NCI-H2107 treated with DMSO at 0.1 percent for 48 hours (cell line): ENCODE data around the gene ZFYVE21.
"Not testable (repeated sequence)": the region's sequence is repeated elsewhere in the genome, so short reads cannot be mapped to it uniquely, and the experiment has no call there.

Experiments used
- DNase-seq: peaks from one replicate; lab custom pipeline; 2025; ENCODE audit not compliant: unreplicated experiment; lab: John Stamatoyannopoulos, UW

ZFYVE21 gene

DNA sequence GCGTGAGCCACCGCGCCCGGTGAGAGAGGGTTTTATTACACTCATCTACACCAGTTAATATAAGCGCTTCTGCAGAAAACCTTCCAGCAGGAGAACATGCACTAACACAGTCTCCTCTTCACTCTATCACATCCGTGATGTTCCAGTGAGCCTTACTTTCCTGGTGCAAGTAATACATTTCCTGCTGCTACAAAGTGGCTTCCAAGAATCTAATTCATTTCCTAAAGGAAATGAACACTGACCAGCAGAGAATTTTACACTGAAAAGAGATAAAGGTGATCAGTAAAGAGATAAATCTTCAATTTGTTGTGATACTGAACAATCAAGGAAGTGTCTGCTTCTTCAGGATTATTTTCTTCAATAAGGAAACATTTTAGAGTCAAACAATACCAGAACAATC, 39.5 kb downstream of the ZFYVE21 start:
- DNase-seq, result no peak

DNA sequence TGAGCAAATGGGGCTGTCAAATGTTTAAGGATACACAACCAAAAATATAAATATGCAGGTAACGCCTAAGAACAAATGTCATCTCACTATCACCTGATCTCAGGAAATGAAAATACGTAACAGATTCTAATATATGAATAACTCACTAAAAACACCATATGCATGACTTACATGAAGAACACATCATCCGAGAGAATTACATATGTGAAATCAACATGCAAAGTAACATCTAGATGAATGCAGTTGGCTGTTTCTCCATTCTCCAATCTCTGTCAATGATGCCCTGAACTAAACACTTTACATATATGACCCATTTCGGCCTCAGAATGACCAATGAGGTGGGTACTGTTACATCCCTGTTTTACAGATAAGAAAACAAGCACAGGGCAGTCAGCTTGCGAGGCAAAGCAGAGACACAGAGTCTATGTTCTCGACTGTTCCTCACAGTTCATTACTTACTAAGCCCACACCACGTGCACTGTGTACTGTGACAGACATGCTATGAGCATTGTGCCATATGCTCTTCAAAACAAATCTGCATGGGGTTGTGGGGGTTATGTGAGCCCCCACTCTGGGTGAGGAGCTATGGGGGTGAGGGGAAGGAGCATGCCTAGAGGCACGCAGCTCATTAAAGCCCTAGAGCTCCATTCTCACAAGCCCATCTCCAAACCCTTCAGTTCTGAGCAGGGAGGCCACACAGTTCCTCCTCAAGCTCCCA, 42.6 kb downstream of the ZFYVE21 start:
- DNase-seq, result no peak

DNA sequence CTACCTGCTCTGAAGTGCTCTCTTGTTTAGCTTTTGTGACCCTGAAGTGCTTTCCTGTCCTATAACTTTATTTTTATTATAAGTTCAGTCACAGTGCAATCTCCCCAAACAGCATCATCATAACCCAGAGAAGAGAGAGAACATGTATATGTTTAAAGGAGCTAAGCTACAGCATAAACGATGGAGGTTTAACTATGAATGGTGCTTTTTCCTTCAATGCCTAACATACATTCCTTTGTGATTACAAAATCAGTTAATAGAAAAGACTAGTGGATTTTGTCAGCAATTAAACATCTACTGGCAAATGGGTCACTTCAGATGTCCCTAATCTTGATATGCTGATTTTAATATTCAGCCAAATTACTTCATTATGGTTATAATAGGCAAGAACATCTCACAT, 46.4 kb downstream of the ZFYVE21 start:
- DNase-seq, result no peak

DNA sequence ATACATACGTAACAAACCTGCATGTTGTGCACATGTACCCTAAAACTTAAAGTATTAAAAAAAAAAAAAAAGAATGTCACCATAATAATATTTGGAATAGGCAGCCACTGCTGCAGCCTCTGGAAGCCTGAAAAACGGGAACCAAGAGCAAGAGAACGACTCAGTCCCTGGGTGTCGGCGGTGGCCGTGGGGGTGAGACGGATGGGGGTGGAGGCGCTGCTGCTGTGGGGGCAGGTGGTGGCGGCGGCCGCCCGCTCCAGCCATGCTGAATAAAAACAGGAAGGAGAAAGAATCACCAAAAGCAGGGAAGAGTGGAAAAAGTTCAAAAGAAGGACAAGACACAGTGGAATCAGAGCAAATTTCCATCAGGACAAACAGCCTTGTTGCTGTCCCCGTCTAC, 46.9 kb downstream of the ZFYVE21 start:
- DNase-seq, result no peak

DNA sequence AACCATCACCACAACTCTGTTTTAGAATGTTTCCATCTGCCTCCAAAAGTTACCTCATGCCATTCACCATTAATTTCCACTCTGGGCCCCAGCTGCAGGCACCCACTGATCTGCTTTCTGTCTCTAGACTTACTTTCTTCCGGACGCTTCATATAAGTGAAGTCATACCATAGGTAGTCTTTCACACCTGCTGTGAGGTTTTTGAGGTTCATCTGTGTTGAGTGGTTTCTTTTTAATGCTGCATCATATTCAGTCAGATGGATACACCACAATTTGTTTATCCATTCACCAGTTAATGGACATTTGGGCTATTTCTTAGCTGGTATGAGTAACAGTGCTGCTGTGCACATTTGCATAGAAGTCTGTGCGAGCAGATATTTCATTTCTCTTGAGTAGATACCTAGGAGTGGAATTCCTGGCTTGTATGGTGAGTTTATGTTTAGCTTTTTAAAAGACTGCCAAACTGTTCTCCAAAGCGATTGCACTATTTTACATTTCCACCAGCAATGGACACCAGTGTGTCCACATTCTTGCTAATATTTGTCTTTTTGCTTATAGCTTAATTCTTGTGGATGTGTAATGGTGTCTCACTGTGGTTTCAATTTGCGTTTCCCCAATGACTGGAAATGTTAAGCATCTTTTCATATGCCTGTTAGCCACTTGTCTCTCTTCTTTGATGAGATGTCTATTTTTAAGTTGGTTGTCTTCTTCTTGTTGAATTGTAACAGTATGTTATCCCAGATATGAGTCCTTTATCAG, 48.3 kb downstream of the ZFYVE21 start:
- DNase-seq, result peak; percentile 91

GRCh38 chr14:103765526-103765925, 49.9 kb downstream of the ZFYVE21 start:
- no peak for DNase-seq

DNA sequence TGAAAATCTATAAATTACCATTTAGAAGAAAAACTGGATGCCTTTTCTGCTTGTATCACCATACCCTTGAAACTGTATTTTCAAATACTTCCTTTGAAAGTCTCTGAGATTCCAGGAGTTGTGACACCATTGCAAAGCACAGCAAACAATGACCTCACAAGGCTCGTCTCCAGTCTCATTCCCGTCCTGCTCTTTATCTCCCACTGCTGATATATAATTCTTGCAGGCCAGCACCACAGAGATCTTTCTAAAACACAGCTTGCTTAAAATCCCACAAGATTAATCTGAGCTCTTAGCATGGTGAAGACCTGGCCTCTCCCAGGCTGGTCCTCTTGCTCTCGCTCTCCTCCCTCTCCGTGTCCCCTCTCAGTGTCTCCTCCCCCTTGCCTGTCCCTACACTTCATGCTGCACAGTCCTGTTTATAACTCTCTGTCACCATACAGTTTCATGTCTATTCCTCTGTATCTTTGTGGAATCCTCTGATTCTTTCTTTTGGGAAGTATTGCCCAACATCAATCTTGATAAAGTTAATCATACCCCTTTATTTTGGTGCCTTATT, 51.8 kb downstream of the ZFYVE21 start:
- DNase-seq, result no peak

DNA sequence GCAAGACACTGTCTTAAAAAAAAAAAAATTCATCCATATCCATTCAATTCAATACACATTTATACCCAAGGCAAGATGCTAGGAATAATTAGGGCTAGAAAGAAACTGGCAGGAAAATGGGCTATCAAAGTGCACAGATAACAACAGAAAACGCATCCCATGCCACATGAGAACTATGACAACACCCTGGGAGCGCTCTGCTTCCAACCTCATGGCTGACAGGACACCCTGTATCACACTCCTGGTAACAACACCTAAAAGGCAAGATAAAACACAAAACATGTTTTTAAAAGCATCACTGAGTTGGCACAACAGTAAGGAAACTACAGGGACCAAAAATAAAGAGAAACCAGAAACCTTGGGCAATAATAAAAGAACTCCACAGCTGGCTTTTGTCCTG, 54.9 kb downstream of the ZFYVE21 start:
- DNase-seq, result no peak

DNA sequence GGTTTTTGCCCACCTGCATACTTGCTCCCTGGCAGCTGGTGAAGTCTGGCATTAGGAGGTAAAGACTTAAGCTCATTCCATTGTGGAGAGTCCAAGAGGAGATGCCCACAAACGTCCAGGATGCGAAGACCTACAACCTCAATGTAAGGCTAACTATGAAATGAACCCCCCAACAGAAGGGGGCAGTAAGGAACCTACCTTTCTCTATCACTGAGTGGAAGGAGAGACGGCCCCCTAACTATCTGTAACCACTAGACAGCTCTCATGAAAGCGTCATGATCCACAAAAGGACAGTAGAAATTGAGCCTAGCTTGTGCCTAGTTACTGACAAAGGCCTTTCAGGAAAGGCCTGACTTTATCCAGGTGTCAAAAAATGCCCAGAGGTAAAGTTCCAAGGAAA, 55.3 kb downstream of the ZFYVE21 start:
- no peak for DNase-seq

GRCh38 chr14:103772078-103772712, 56.6 kb downstream of the ZFYVE21 start:
- DNase-seq, result no peak

GRCh38 chr14:103773521-103773920, 57.9 kb downstream of the ZFYVE21 start:
- DNase-seq, result no peak

DNA sequence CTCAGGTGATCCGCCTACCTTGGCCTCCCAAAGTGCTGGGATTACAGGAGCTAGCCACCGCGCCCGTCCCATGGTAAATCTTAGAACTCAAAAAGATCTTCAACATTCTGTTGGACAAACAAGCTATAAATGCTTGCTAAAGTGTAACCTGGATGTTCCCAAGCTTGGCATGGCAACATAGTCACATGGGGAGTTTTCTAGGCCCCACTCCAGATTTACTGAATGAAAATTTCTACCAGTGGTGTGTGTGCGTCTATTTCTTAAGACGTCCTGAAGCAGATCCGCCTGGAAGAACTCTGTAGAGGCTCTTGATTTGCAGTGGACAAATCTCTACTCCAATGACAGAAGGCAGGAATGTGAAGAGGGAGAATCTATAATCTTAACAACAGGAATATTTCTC, 59.9 kb downstream of the ZFYVE21 start:
- no peak for DNase-seq

- not testable (repeated sequence) for DNase-seq
Observed at GRCh38 chr14:103776319-103776718, 60.7 kb downstream of the ZFYVE21 start.

DNA sequence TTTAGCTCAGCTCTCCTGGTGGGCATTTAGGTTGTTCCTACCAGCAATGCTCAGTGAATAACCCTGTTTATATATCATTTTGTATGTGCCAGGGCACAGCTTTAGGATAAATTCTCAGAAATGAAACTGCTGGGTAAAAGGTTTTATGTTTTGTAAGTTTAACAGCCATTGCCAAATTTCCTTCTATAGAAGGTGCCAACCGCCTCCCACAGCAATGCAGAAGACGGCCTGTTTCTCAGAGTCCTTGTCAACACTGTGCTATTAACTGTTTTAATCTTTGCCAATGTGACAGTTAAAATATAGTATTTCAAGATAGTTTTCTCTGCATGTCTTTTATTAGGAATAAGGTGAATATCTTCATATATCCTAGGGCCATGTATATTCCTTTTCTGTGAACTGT, 66.8 kb downstream of the ZFYVE21 start:
- no peak for DNase-seq
